ENCODE data around the gene GALNT13.

DNA sequence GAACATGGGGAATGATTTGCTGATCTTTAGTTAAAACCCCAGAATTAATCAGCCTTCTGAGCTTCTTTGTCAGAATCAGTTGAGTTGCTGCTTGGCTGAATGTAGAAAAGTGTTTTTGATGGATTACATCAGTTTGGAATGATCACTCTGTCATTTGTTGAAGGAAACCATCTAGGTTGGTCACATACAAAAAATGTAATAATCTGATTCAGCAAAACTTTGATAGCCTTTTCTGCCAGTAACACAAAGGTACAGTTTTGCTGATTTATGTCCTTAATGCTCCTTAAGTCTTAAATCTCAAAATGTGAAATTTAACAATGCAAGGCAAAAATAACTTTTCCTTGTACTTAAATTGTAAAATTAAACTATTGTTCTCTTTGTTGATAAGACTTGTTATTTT lies 74.3 kb downstream of the GALNT13 start:
- TF ChIP-seq ZNF274 (IDR thresholded peaks at IDR 0.05; ENCODE audit: low read depth, low read length) = no peak
- TF ChIP-seq YY1 (IDR thresholded peaks at IDR 0.05; ENCODE audit: insufficient read depth, insufficient read length) = no peak
- no peak for TF ChIP-seq SUZ12 (IDR thresholded peaks at IDR 0.05; ENCODE audit: extremely low read depth, insufficient read depth, insufficient read length)

Data from NT2/D1 (cell line).